Measurements from ENCODE around the gene NUP210.

The NUP210 gene

DNA sequence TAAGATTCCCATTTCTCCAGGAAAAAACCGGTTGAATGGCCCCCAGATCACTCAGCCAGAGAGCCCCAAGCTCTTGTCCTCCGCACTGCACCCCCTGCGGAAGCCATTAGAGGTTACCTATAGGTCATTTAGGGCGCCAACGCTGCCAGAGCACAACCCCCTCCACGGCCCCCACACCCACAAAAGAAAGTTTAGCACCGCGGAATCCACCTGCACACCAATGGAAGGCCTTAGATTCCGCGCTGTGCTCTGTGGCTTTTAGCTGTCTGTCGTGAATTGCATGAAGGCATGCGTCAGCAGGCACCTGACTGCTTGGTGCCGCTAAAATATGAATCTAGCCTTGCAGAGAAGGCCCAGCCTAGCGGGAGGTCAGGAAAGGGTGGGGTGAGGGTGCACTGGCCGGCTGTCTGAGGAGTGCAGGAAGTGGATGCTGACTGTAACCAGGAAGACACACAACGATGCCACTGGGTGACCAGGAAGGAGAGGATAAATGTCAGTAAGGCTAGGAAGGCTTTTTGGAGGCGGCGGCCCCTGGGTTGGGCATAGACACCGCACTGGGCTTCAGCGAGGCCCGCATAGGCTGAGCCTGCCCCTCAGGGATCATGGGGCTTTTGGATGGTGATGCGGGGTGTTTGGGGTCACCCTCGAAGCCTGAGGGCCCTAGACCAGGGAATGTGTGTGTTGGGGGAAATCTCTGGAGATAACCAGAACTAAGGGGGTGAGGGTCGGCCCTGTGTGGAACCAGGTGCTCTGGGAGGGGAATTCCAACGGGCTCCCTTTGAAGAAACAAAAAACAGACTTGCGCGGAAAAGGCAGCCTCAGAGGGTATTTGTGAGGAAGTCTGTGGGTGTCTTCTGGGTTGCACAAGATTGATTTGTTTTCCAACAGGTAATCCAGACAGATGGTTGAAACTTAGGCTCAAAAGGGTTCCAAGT lies 976 bp upstream of the NUP210 start:
- Histone ChIP-seq H3K18ac (ENCODE audit: low read length) (peak overlapping the region; percentile 93), H3K4me2 (ENCODE audit: insufficient read depth, low read length, poor library complexity, severe bottlenecking) (peak overlapping the region; percentile 89), H3K4ac (ENCODE audit: low read length) (peak overlapping the region; percentile 43), H4K91ac (ENCODE audit: low read depth, low read length, poor library complexity) (no peak overlapping the region), H2AFZ (ENCODE audit: low read length) (peak overlapping the region; percentile 97), H2BK5ac (ENCODE audit: low read length) (peak overlapping the region; percentile 31), H3K36me3 (replicated peaks in 1 of 2; ENCODE audit: control insufficient read depth in 2 of 2, insufficient read depth in 2 of 2, low read length in 2 of 2) (peaks cover 0 to 15% of the 10 kb centered on the region in 2 donors), H3K9ac (ENCODE audit: low read depth, low read length, poor library complexity) (peak overlapping the region; percentile 39), H2BK15ac (ENCODE audit: low read length) (peak overlapping the region; percentile 88), H3K9me3 (replicated peaks in 1 of 2; ENCODE audit: control insufficient read depth in 2 of 2, insufficient read depth in 1 of 2, low read depth in 1 of 2, low read length in 2 of 2) (no peaks in the 10 kb centered on the region), H3K4me3 (ENCODE audit: low read length in 2 of 2) (peak overlapping the region in 1 of 2 donors; percentile 91), H2BK120ac (ENCODE audit: low read depth, low read length) (no peak overlapping the region), H3K14ac (ENCODE audit: low read length) (no peak overlapping the region), H4K8ac (ENCODE audit: low read depth, low read length) (no peak overlapping the region), H3K27ac (replicated peaks; ENCODE audit: low read length) (no peak overlapping the region), H3K79me1 (ENCODE audit: low read depth, low read length) (peaks cover 8% of the 10 kb centered on the region), H3K4me1 (ENCODE audit: control insufficient read depth in 2 of 2, insufficient read depth in 1 of 2, low read depth in 1 of 2, low read length in 2 of 2) (peaks cover 9 to 19% of the 10 kb centered on the region in 2 donors), H3K27me3 (ENCODE audit: control insufficient read depth in 3 of 3, insufficient read depth in 3 of 3, low read depth in 1 of 3, low read length in 3 of 3) (peaks cover 0 to 13% (median 4%) of the 10 kb centered on the region in 3 experiments), H2BK12ac (ENCODE audit: low read length) (no peak overlapping the region), H2AK5ac (ENCODE audit: low read depth, low read length) (peak overlapping the region; percentile 89), H3K23ac (ENCODE audit: low read depth, low read length, poor library complexity) (peak overlapping the region; percentile 26)
- peak; percentile 23 for DNase-seq (ENCODE audit: low spot score)
- WGBS, 2 donors (ENCODE audit: extremely low coverage in 2 of 2, insufficient read length in 2 of 2, insufficient replicate concordance in 1 of 2) = no CpG with 5 or more reads among the region's 27 CpGs

- peak overlapping the region; percentile 41 for H2BK15ac ChIP-seq (ENCODE audit: low read length)
- H3K27ac ChIP-seq (replicated peaks; ENCODE audit: low read length) = no peak overlapping the region
- no peak overlapping the region for H2BK12ac ChIP-seq (ENCODE audit: low read length)
- no CpG with 5 or more reads among the region's 64 CpGs for WGBS, 2 donors (ENCODE audit: extremely low coverage in 2 of 2, insufficient read length in 2 of 2, insufficient replicate concordance in 1 of 2)
- no peak overlapping the region for H4K8ac ChIP-seq (ENCODE audit: low read depth, low read length)
- H3K9me3 ChIP-seq (replicated peaks in 1 of 2; ENCODE audit: control insufficient read depth in 2 of 2, insufficient read depth in 1 of 2, low read depth in 1 of 2, low read length in 2 of 2) = no peaks in the 10 kb centered on the region
- H3K79me1 ChIP-seq (ENCODE audit: low read depth, low read length) = peaks cover 10% of the 10 kb centered on the region
- peak overlapping the region; percentile 91 for H2AK5ac ChIP-seq (ENCODE audit: low read depth, low read length)
- peak overlapping the region; percentile 82 for H3K23ac ChIP-seq (ENCODE audit: low read depth, low read length, poor library complexity)
- H3K14ac ChIP-seq (ENCODE audit: low read length) = peak overlapping the region; percentile 97
- H2AFZ ChIP-seq (ENCODE audit: low read length) = peak overlapping the region; percentile 97
- no peak overlapping the region for H4K91ac ChIP-seq (ENCODE audit: low read depth, low read length, poor library complexity)
- peak overlapping the region; percentile 99 for H3K18ac ChIP-seq (ENCODE audit: low read length)
- peaks cover 1 to 15% of the 10 kb centered on the region in 2 donors for H3K36me3 ChIP-seq (replicated peaks in 1 of 2; ENCODE audit: control insufficient read depth in 2 of 2, insufficient read depth in 2 of 2, low read length in 2 of 2)
- H3K9ac ChIP-seq (ENCODE audit: low read depth, low read length, poor library complexity) = peak overlapping the region; percentile 98
- peak; percentile 32 for DNase-seq (ENCODE audit: low spot score)
- H3K27me3 ChIP-seq (ENCODE audit: control insufficient read depth in 3 of 3, insufficient read depth in 3 of 3, low read depth in 1 of 3, low read length in 3 of 3) = peaks cover 0 to 13% (median 4%) of the 10 kb centered on the region in 3 experiments
- H3K4me2 ChIP-seq (ENCODE audit: insufficient read depth, low read length, poor library complexity, severe bottlenecking) = peak overlapping the region; percentile 89
- H2BK120ac ChIP-seq (ENCODE audit: low read depth, low read length) = no peak overlapping the region
- peak overlapping the region; percentile 78 for H3K4ac ChIP-seq (ENCODE audit: low read length)
- H2BK5ac ChIP-seq (ENCODE audit: low read length) = peak overlapping the region; percentile 88
- peak overlapping the region; percentile 91 to 98 for H3K4me3 ChIP-seq (ENCODE audit: low read length in 2 of 2)
- H3K4me1 ChIP-seq (ENCODE audit: control insufficient read depth in 2 of 2, insufficient read depth in 1 of 2, low read depth in 1 of 2, low read length in 2 of 2) = peaks cover 9 to 19% of the 10 kb centered on the region in 2 donors
These were observed 547 bp downstream of the NUP210 start for GRCh38 chr3:13419505-13420044.

GRCh38 chr3:13417166-13417947 lies 2.8 kb downstream of the NUP210 start:
- WGBS, 2 donors (ENCODE audit: extremely low coverage in 2 of 2, insufficient read length in 2 of 2, insufficient replicate concordance in 1 of 2) = no CpG with 5 or more reads among the region's 6 CpGs
- H3K79me1 ChIP-seq (ENCODE audit: low read depth, low read length) = peaks cover 14% of the 10 kb centered on the region
- peaks cover 0 to 8% (median 4%) of the 10 kb centered on the region in 3 experiments for H3K27me3 ChIP-seq (ENCODE audit: control insufficient read depth in 3 of 3, insufficient read depth in 3 of 3, low read depth in 1 of 3, low read length in 3 of 3)
- DNase-seq (ENCODE audit: low spot score) = no peak
- no peaks in the 10 kb centered on the region for H3K9me3 ChIP-seq (replicated peaks in 1 of 2; ENCODE audit: control insufficient read depth in 2 of 2, insufficient read depth in 1 of 2, low read depth in 1 of 2, low read length in 2 of 2)
- no peak overlapping the region for H2AFZ ChIP-seq (ENCODE audit: low read length)
- no peak overlapping the region for H3K14ac ChIP-seq (ENCODE audit: low read length)
- no peak overlapping the region for H4K91ac ChIP-seq (ENCODE audit: low read depth, low read length, poor library complexity)
- H3K4me3 ChIP-seq (ENCODE audit: low read length in 2 of 2) = no peak overlapping the region
- H3K18ac ChIP-seq (ENCODE audit: low read length) = no peak overlapping the region
- H3K23ac ChIP-seq (ENCODE audit: low read depth, low read length, poor library complexity) = no peak overlapping the region
- H3K4ac ChIP-seq (ENCODE audit: low read length) = no peak overlapping the region
- H2AK5ac ChIP-seq (ENCODE audit: low read depth, low read length) = no peak overlapping the region
- no peak overlapping the region for H3K4me2 ChIP-seq (ENCODE audit: insufficient read depth, low read length, poor library complexity, severe bottlenecking)
- H3K36me3 ChIP-seq (replicated peaks in 1 of 2; ENCODE audit: control insufficient read depth in 2 of 2, insufficient read depth in 2 of 2, low read length in 2 of 2) = peaks cover 1 to 15% of the 10 kb centered on the region in 2 donors
- no peak overlapping the region for H2BK12ac ChIP-seq (ENCODE audit: low read length)
- peaks cover 9 to 19% of the 10 kb centered on the region in 2 donors for H3K4me1 ChIP-seq (ENCODE audit: control insufficient read depth in 2 of 2, insufficient read depth in 1 of 2, low read depth in 1 of 2, low read length in 2 of 2)
- H2BK120ac ChIP-seq (ENCODE audit: low read depth, low read length) = no peak overlapping the region
- no peak overlapping the region for H3K27ac ChIP-seq (replicated peaks; ENCODE audit: low read length)
- H2BK5ac ChIP-seq (ENCODE audit: low read length) = no peak overlapping the region
- no peak overlapping the region for H2BK15ac ChIP-seq (ENCODE audit: low read length)
- no peak overlapping the region for H4K8ac ChIP-seq (ENCODE audit: low read depth, low read length)
- no peak overlapping the region for H3K9ac ChIP-seq (ENCODE audit: low read depth, low read length, poor library complexity)
